ENCODE results near the gene FYN.
"Not testable (repeated sequence)": the region's sequence is repeated elsewhere in the genome, so short reads cannot be mapped to it uniquely, and the experiment has no call there.

FYN gene

GRCh38 chr6:111835398-111835797 is 37.9 kb downstream of the FYN start:
- in situ Hi-C loops (cut with MboI; ENCODE audit: low sequenced_read_pairs) = not testable (repeated sequence)

DNA sequence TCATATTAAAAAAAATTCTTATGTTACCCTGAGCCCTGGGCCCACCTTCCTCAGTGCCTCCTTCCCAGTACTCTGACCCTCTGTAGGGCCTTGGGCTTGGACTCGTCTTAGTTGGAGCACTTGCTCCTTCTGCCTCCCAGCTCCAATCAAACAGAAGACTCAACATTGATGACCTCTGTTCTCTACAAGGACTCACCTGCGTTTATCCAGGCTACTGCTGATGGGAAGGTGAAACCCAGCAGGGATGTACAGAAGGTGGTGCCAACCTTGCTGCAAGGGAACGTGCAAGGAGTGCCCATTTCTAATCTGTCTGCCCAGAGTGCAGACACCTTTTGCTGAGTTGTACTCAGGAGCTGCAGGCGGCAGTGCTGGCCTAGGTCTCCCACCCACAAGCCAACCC is 38.9 kb downstream of the FYN start:
- in situ Hi-C loops (cut with MboI; ENCODE audit: low sequenced_read_pairs) = no loop called here

DNA sequence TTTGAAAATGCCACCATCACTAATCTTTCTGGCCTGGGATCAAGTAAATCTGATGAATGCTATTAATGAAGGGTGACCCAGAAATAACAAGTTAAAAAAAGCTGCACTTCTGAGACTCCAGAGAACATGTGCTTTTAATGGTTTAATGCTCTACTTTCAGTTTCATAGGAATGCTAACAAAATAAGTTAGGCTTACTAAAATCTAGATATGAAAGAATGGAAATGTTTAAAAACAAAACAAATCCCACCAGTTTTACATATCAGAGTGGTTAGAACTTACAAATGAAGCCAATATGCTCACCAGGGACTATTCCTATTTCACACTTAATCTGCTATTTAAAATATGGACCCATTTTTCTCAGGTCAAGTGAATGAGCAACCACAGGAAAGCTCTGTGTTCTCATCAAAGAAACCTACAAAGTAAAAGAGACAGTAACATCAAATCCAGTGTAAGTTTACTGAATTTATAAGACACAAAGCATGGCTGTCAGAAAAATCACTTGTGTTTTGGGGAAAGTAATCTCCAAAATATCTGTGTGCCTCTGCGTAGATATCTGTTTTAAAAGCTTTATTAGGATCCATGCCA is 40.3 kb downstream of the FYN start:
- in situ Hi-C loops (cut with MboI; ENCODE audit: low sequenced_read_pairs) = no loop called here

- in situ Hi-C loops (cut with MboI; ENCODE audit: low sequenced_read_pairs) = no loop called here
Observed at GRCh38 chr6:111831408-111831807, 41.8 kb downstream of the FYN start.

DNA sequence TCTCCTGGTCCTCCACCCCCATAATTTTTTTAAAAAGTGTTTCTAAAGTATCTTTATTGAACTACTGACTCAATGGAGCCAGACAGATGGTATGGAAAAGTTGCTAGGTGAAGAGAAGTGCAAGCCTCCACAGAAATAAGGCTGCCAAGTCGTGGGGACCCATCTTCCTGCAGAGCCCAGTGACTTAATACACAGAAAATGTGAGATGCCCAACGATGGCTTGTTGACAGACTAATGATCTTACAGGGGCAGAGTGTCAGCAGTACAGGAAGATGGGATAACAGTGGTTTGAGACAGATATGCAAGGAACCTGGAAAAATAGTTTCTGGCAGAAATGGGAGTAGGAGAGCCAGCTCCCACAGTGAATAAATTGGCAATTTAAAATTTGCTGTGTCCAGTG is 43.3 kb downstream of the FYN start:
- in situ Hi-C loops (cut with MboI; ENCODE audit: low sequenced_read_pairs) = no loop called here

GRCh38 chr6:111829581-111829980 is 43.7 kb downstream of the FYN start:
- in situ Hi-C loops (cut with MboI; ENCODE audit: low sequenced_read_pairs) = no loop called here

- in situ Hi-C loops (cut with MboI; ENCODE audit: low sequenced_read_pairs) = no loop called here
Observed at GRCh38 chr6:111828809-111829208, 44.4 kb downstream of the FYN start.

- in situ Hi-C loops (cut with MboI; ENCODE audit: low sequenced_read_pairs) = no loop called here
Observed at GRCh38 chr6:111825439-111826086, 47.7 kb downstream of the FYN start.

DNA sequence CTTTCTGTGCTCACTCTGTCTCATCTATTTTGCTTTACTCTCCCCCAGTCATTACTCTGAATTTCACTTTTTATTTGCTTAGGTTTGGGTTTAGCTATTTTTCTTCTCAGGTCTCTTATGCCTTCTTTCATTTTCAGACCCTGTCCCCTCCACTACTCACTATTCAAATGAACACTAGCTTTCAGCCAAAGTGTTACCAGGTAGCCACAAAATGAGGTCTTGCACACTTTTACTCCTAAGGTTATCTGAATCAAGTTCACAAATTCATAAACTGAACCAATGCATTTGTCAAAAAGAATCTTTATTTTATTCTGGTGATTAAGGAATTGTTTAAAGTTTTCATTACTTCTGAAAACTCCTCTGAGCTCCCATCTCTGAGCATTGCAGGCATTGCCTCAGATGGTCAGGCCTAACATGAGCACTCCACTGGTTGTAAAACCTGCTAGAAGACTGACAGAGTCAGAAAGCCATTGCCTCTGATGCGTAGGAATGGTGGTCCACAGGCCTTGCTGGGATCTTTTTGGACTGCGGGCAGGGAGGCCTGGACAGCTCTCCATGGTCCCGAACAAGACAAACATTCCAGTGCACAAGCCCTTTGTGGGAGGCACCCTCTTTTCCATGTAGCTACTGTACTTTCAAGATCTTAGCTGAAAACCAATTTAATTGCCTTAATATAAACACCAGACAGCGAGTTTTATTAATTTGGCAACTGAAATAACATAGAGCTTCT is 48.5 kb downstream of the FYN start:
- in situ Hi-C loops (cut with MboI; ENCODE audit: low sequenced_read_pairs) = no loop called here

GRCh38 chr6:111823831-111824607 is 49.2 kb downstream of the FYN start:
- in situ Hi-C loops (cut with MboI; ENCODE audit: low sequenced_read_pairs) = no loop called here

- in situ Hi-C loops (cut with MboI; ENCODE audit: low sequenced_read_pairs) = no loop called here
Observed at GRCh38 chr6:111823012-111823411, 50.2 kb downstream of the FYN start.

- in situ Hi-C loops (cut with MboI; ENCODE audit: low sequenced_read_pairs) = no loop called here
Observed at GRCh38 chr6:111819458-111819857, 53.8 kb downstream of the FYN start.

GRCh38 chr6:111818539-111819226 is 54.6 kb downstream of the FYN start:
- in situ Hi-C loops (cut with MboI; ENCODE audit: low sequenced_read_pairs) = no loop called here

GRCh38 chr6:111817451-111818120 is 55.7 kb downstream of the FYN start:
- in situ Hi-C loops (cut with MboI; ENCODE audit: low sequenced_read_pairs) = no loop called here

DNA sequence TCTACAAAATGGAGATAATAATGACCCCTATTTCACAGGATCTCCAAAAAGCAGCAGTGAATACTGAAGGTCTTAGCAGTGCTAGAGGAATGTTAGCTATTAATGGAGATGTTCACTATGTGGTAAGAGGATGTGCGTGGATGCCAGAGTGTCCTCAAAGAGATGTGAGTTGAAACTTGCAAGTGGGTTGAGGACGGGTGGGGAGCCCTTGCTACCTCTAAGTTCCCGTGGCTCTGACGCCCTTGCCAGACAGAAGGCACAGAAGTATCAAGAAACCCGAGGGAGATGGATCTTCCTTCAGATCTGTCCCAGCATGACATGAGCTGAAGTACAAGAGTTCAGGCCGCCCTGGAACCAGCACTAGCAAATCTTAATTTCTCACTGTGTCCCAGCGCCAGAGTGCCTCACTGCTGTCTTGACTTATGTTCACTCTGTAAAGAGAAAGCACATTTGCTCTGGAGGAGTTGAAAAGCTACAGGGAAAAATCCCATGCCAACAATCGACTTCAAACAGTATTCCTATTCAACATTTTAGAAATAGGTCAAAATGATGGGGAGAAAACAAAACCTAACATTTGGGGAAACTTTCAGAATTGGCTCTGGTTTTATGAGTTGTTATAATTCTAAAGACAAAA is 59.5 kb downstream of the FYN start:
- in situ Hi-C loops (cut with MboI; ENCODE audit: low sequenced_read_pairs) = no loop called here

GRCh38 chr6:111813237-111813636 is 60.0 kb downstream of the FYN start:
- in situ Hi-C loops (cut with MboI; ENCODE audit: low sequenced_read_pairs) = no loop called here

GRCh38 chr6:111812060-111813038 is 60.9 kb downstream of the FYN start:
- in situ Hi-C loops (cut with MboI; ENCODE audit: low sequenced_read_pairs) = no loop called here

DNA sequence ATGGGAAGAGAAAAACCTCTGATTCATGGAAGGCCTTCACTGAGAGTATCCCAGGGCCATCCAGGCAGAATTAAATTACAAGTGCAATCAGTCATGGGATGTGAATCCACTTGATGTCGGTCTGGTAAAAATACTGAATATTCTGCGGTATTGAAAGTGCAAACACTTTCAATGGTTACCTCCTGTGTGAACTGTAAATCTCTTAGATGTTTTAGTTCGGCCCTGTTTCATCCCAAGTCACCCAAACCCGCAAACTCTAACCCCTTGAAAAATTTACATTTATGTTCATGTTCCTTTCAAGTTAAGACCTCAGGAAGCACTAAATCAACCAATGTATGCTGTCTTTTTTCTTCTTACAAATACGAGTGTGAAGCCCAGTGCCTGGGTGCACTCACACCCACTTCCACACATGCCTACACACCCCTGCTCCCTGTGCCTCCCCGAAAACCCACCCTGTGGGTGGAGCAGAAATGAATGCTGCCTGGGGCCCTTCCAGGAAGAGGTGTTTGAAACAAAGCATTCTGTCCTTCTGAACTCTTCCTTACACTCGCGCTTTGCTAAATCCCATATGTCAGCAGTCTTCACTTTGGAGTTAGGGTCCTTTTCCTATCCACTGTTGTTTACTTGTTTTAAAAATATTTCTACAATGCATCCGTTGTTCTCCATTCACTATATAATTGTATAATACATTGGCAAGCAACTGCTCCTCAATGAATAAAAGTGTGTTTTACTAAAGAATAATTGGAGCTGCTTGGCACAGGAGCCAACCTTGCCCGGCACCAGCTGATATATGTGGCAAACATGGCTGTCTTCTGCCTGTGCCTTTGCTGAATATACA is 62.7 kb downstream of the FYN start:
- in situ Hi-C loops (cut with MboI; ENCODE audit: low sequenced_read_pairs) = no loop called here

Measured in HL-60/S4 treated with phorbol 12-myristate 13-acetate at 8.2 ng/mL for 4 days and 3 days (cell line).